DMS114 treated with DMSO at 0.1 percent for 48 hours (cell line): ENCODE results near the gene DOK7.

Experiments used
- DNase-seq: peaks from one replicate; lab custom pipeline; 2025; ENCODE audit not compliant: unreplicated experiment; lab: John Stamatoyannopoulos, UW

DOK7 gene

DNA sequence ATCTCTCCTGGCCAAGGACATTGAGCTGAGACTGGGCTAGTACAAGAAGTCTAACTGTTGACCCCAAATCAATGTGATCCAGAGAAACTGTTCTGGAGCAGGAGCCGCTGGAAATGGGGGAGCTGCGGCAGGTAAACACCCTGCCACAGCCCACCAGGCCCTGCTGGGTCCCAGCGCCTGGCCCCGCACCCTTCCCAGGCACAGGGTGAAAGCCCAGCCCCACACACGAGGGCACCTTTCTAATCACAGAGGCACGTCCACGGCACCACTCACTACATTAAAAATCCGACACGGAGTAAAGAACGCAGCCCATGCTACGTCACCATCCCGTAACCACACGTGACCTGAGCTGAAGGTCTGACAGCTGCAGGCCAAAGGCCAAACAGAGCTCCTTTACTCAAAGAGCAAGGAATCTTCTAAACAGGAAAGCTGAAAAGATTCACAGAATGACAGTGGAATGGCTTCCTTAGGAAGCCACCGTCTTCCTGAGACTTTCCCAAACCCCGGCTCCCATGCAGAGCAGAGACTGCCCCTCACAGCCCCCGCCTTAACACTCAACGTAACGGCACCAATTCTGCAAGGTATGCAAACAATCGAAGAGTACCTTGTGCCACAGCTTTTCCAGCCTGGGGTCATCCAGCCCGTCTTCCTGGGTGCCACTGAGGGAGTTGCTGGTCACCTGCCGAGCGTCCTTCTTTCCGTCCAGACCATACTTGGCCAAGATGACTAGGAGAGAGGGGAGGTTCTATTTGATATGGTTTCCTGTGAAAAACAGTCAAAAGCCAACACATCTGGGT is 56.6 kb downstream of the DOK7 start:
- no peak for DNase-seq

DNA sequence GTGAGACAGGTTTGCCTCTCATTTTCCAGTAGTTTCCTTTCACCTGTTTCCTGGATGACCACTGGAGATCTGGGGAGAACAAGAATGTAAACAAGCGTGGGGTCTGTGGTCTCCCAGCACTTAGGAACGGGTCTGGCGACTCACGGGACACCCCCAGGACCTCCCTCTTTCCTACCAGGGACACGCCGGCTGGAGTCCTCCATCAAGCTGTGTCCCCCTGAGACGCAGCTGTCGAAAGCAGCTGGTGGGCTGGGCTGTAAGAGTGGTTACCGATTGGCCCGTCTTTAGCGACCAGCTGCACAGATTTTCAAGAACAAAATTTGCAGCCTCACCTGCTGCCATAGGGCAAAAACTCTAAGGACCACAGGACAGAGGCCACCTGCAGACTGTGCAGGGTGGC is 57.2 kb downstream of the DOK7 start:
- DNase-seq = no peak

- no peak for DNase-seq
These were observed 57.9 kb downstream of the DOK7 start for GRCh38 chr4:3520796-3521600.

DNA sequence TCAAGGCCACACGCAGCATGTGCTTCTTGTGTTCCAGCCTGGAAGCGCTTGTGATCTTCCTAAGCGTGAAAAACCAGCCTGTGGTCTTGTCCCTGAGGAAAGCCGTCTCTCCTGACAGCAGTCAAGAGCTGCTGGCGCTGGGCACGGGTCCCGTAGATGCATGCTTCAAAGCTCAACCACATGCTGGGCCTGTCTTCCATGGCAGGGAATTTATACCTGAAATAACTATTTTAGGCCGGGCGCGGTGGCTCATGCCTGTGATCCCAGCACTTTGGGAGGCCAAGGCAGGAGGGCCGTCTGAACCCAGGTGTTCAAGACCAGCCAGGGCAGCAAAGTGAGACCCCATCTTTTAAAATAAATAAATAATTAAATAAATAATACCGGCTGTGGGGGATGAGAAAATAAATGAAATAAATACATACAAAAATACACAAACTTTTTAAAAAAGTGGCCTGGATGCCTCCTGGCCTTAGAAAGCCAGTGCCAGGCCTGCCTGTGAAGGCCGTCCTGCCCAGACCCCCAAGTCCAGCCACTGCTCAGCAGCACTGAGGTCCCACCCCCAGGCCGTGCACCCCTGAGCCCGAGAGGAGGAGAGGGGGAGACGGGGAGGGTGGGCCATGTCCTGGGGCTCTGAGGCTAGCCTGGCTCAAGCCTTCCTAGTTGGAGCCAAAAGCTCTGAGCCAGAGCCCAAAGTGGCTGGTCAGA is 58.7 kb downstream of the DOK7 start:
- DNase-seq = no peak

DNA sequence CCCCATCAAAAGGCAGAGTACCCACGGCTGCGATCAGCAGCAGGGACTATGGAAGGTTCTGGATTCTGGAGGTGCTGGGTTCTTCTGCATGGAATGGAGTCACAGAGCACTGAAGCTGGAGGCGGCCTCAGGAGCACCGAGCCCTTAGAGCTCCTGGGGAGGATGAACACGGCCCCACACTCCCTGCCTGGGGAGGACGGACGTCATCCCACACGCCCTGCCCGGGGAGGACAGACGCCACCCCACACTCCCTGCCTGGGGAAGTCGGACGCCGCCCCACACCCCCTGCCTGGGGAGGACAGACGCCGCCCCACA is 59.2 kb downstream of the DOK7 start:
- no peak for DNase-seq

DNA sequence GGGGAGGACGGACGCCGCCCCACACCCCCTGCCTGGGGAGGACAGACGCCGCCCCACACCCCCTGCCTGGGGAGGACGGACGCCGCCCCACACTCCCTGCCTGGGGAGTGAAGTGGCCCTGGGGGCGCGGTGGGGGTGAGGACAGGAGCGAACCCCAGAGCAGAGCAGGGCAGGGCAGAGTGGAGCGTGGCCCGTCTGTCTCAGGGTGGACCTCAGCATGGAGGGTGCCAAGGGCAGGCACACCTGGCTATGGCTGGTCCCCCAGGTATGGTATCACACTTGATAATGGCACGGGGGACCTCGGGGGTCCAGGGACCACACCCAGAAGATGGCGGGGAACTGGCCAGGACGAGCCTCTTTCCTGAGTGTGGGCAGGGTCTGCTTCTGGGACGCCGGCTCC is 59.5 kb downstream of the DOK7 start:
- no peak for DNase-seq

DNA sequence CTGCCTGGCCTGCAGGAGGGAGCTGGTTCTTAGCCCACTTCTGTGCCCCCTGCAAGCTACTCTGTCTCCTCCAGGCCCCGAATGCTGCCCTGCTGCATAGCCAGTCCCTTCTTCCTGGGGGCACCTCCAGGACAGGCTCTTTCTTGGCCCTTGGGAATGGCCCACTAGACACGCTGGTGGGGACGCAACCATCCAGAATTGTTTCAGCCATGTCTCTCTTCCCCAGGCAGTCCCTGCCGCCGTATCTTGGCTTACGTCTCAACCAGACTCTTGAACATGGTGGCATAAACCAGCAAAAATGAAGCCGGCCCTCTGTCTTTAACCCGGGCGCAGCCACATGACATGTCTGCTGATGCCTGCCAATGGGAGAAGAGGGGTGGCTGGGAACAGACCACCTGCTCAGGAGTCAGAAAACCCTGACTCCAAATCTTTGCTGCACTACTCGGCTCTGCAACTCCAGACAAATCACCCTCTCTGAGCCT is 60.1 kb downstream of the DOK7 start:
- DNase-seq = no peak

- DNase-seq = no peak
These were observed 60.6 kb downstream of the DOK7 start for GRCh38 chr4:3523628-3524221.

DNA sequence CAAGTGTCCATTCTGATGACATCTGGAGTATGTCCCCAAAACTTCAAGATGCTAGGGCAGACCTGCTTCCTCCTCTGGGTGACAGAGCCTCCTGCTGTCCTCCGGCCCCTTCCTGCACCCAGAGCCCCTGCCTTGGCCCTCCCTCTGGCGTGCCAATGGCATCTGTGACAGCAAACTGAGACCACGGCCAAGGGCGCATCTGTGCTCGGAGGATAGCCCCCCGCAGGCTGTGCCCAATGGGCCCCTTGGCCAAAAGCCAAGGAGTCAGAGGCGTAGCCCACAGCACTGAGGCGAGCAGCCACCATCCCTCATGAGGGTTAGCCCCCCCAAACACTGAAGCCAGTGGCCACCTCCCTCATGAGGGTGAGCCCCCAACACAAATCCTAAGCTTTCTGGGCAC is 61.2 kb downstream of the DOK7 start:
- no peak for DNase-seq

GRCh38 chr4:3524920-3525319 is 61.8 kb downstream of the DOK7 start:
- no peak for DNase-seq

- DNase-seq = no peak
These were observed 62.7 kb downstream of the DOK7 start for GRCh38 chr4:3525532-3526430.

DNA sequence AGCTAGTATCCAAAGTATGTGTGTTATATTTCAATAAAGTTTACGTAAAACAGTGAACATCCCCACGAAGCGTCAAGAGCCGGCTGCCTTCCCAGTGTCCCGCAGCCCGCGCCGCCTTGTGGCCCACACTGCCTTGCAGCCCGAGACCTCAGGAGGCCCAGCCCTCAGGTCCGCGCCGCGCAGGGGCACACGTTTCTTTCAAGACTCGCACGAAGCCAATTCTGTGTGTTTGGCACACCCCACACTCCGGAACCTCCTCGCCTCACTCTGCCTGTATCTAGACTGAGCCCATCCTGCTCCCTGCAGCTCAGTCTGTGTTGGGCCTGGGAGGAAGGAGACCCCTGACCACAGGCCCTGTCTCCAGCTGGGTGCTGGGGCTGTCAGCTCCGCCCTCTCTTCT is 63.4 kb downstream of the DOK7 start:
- DNase-seq = no peak

DNA sequence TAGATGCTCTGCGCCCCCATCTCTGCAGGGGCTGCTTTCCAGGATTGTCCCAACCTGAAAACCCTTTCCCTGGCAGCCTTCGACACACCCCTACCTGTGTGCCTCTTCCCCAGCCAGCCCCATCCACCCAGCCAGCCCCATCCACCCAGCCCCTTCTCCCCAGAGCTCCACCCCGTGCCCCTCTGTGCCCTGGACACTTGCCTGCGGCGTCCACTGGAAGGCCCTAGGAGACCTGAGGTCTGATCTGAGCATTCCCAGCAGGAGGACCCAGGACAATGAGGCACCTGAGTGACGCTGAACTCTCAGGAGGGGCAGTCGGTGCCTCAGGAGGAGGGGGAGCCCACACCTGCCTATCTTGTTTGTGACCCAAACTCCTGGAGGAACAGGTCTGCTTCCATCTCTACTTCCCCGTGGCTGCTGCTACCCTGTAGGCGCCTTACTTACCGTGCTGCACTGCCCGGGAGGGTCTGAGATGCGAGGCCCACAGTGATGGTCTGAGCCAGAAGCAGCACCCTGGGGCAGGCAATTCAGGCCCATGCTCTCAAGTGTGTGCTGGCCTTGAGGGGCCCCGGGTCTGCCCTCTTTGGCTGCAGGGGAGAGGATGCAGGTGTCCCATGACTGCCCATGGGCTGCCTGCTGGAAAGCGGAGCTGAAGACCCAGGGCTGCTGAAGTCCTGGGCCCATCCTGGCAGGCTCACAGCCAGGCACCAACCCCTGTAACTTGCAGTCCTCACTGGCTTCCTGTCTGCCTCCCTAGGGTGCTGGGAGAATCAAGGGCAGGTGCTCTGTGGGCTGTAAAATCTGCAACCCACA is 64.2 kb downstream of the DOK7 start:
- DNase-seq = no peak

GRCh38 chr4:3527914-3528876 is 65.1 kb downstream of the DOK7 start:
- DNase-seq = no peak

DNA sequence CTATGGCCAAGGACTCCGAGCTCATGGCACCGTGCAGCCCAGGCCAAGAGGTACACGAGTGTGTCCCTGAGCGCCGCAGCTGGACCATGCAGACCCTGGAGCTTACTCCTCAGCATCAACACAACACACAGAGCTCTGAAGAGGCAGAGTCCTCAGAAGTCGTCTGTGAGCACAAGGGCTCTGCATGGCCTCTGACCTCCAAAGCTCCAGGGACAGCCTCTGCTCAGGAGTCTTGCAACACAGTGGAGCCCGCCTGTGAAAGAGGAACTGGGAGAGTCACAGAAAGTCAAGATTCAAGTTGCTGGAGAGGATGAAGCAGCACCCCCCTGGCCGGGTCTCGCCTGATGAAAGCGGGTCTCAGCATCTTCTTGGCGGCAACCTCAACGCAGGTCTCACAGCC is 66.3 kb downstream of the DOK7 start:
- no peak for DNase-seq

DNA sequence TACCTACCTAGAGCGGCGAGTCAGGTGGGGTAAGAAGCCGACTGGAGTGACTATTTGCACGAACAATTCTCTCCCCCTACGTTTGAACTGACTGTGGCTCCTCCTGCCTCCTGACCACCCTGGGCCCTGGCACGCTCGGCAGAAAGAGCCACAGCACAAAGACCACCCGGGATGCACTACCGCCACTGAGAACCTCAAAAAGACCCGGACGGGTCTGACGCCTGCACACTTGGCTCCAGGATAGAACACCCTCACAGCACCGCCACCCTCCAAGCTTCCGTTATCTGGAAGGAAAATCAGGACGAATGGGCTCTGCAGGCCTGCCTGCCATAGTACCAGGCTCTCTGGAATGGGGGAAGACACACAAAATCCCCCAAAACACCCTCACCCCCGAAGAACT is 66.9 kb downstream of the DOK7 start:
- DNase-seq = no peak

GRCh38 chr4:3530663-3531254 is 67.7 kb downstream of the DOK7 start:
- DNase-seq = no peak

GRCh38 chr4:3531318-3531878 is 68.3 kb downstream of the DOK7 start:
- no peak for DNase-seq
